IMR-90 (cell line): ENCODE data around the gene DPF3. TPM values are rescaled to one million over a fixed set of nuclear protein-coding genes. Genes with fewer than 3 reads are reported as not detected.

Experiments
- ATAC-seq: fragments of 200-7000 bp; cut with Tn5 transposase; 2 replicates; pipeline ENCODE4 v1.9.1; 2020; ENCODE audit warnings: low read depth, mild to moderate bottlenecking, moderate library complexity
- BruUV-seq: library from RNA; stranded (reverse); fragments of 400-500 nt; replicated peaks from 2 replicates; lab custom pipeline; 2021; lab: Mats Ljungman, UMichigan
- CTCF ChIA-PET: fragments of 300-600 bp; formaldehyde crosslinking; extraction: SDS; loops from one replicate; lab custom pipeline; 2021; ENCODE audit warnings: antibody characterized with exemption; lab: Yijun Ruan, JAX
- POLR2A ChIA-PET: fragments of 300-600 bp; sonication (Branson Sonifier 250); formaldehyde crosslinking; loops from one replicate; lab custom pipeline; 2022; ENCODE audit warnings: antibody characterized with exemption; ENCODE audit not compliant: unreplicated experiment; lab: Charles Lee
- DNase-seq: peaks from one replicate; pipeline ENCODE4 v3.0.0; 2013
- H2AFZ ChIP-seq: replicated peaks from 2 replicates; pipeline ENCODE3; 2013; ENCODE audit warnings: low read length, mild to moderate bottlenecking; ENCODE audit not compliant: poor library complexity
- H2AK5ac ChIP-seq: 2 replicates; pipeline ENCODE4 v1.6.1; 2013; ENCODE audit warnings: low read depth, low read length, inconsistent platforms
- H2AK9ac ChIP-seq: replicated peaks from 2 replicates; pipeline ENCODE3; 2013; ENCODE audit warnings: mild to moderate bottlenecking, low read depth, low read length, moderate library complexity; ENCODE audit not compliant: poor library complexity
- H2BK120ac ChIP-seq: 2 replicates; pipeline ENCODE4 v1.6.1; 2013; ENCODE audit warnings: low read depth, low read length, inconsistent platforms
- H2BK15ac ChIP-seq: 3 replicates; pipeline ENCODE4 v1.6.1; 2013; ENCODE audit warnings: low read depth, low read length, inconsistent platforms
- H2BK20ac ChIP-seq: 2 replicates; pipeline ENCODE4 v1.6.1; 2013; ENCODE audit warnings: low read depth, mild to moderate bottlenecking, inconsistent platforms, low read length, moderate library complexity
- H2BK5ac ChIP-seq: 2 replicates; pipeline ENCODE4 v1.6.1; 2013; ENCODE audit warnings: mild to moderate bottlenecking, low read depth, low read length, inconsistent platforms; ENCODE audit not compliant: poor library complexity, severe bottlenecking
- H3K14ac ChIP-seq: replicated peaks from 2 replicates; pipeline ENCODE4 v1.6.1; 2013; ENCODE audit warnings: low read depth, low read length, inconsistent platforms
- H3K18ac ChIP-seq: 2 replicates; pipeline ENCODE4 v1.6.1; 2013; ENCODE audit warnings: low read depth, low read length, control low read depth
- H3K23ac ChIP-seq: 2 replicates; pipeline ENCODE4 v1.6.1; 2013; ENCODE audit warnings: low read depth, low read length, inconsistent platforms
- H3K27ac ChIP-seq: 2 replicates; pipeline ENCODE4 v1.5.1; 2013; ENCODE audit warnings: mild to moderate bottlenecking, control low read depth, low read length; ENCODE audit not compliant: insufficient read depth
- H3K27me3 ChIP-seq: 2 replicates; pipeline ENCODE4 v1.6.1; 2013; ENCODE audit warnings: low read length; ENCODE audit not compliant: control insufficient read depth, insufficient read depth
- H3K36me3 ChIP-seq: 2 replicates; pipeline ENCODE4 v1.6.1; 2013; ENCODE audit warnings: low read length, mixed read lengths; ENCODE audit not compliant: control insufficient read depth, insufficient read depth
- H3K4ac ChIP-seq: 2 replicates; pipeline ENCODE4 v1.6.1; 2013; ENCODE audit warnings: low read depth, low read length, inconsistent platforms
- H3K4me1 ChIP-seq: 2 replicates; pipeline ENCODE4 v1.6.1; 2013; ENCODE audit warnings: low read length, mixed read lengths; ENCODE audit not compliant: control insufficient read depth, insufficient read depth
- H3K4me2 ChIP-seq: 2 replicates; pipeline ENCODE4 v1.6.1; 2013; ENCODE audit warnings: low read depth, mild to moderate bottlenecking, control low read depth, low read length, moderate library complexity
- H3K4me3 ChIP-seq: 2 replicates; pipeline ENCODE4 v1.5.1; 2013; ENCODE audit warnings: low read depth, mild to moderate bottlenecking, control low read depth, low read length, moderate library complexity; ENCODE audit not compliant: insufficient read depth
- H3K56ac ChIP-seq: 2 replicates; pipeline ENCODE4 v1.6.1; 2013; ENCODE audit warnings: low read length, inconsistent platforms; ENCODE audit not compliant: insufficient read depth; ENCODE audit errors: extremely low read depth
- H3K79me1 ChIP-seq, 2 experiments: 2 replicates each; pipeline ENCODE4 v1.6.1; 2013; ENCODE audit warnings: low read length in 2 of 2, inconsistent platforms in 1 of 2, low read depth in 1 of 2
- H3K9ac ChIP-seq: 2 replicates; pipeline ENCODE4 v1.6.1; 2013; ENCODE audit warnings: low read depth, low read length, control low read depth
- H3K9me1 ChIP-seq: 2 replicates; pipeline ENCODE4 v1.6.1; 2013; ENCODE audit warnings: low read length, inconsistent platforms; ENCODE audit not compliant: insufficient read depth
- H3K9me3 ChIP-seq: 2 replicates; pipeline ENCODE4 v1.6.1; 2013; ENCODE audit warnings: low read length; ENCODE audit not compliant: control insufficient read depth, insufficient read depth
- H4K20me1 ChIP-seq: 2 replicates; pipeline ENCODE4 v1.6.1; 2013; ENCODE audit warnings: low read length, inconsistent platforms; ENCODE audit not compliant: insufficient read depth
- H4K5ac ChIP-seq: 2 replicates; pipeline ENCODE4 v1.6.1; 2013; ENCODE audit warnings: mild to moderate bottlenecking, low read depth, low read length, control low read depth
- H4K8ac ChIP-seq, 2 experiments: 2 replicates each; pipeline ENCODE4 v1.6.1; 2013; ENCODE audit warnings: low read depth in 2 of 2, low read length in 2 of 2, control low read depth in 1 of 2, inconsistent platforms in 1 of 2
- H4K91ac ChIP-seq: 2 replicates; pipeline ENCODE4 v1.6.1; 2013; ENCODE audit warnings: low read depth, low read length, inconsistent platforms; ENCODE audit not compliant: insufficient read depth
- BHLHE40 ChIP-seq: fragments of 150-350 bp; IDR thresholded peaks from 2 replicates; pipeline ENCODE4 v1.6.1; 2016; ENCODE audit warnings: mild to moderate bottlenecking, low read depth, low read length
- CEBPB ChIP-seq: IDR thresholded peaks from 2 replicates; pipeline ENCODE4 v1.6.1; 2012; ENCODE audit warnings: low read depth, low read length, improper control_type of control experiment
- CHD1 ChIP-seq: IDR thresholded peaks from 2 replicates; pipeline ENCODE4 v1.6.1; 2012; ENCODE audit warnings: low read depth, low read length, improper control_type of control experiment
- FOS ChIP-seq: fragments of 150-350 bp; IDR thresholded peaks from 2 replicates; pipeline ENCODE4 v1.6.1; 2016; ENCODE audit warnings: low read depth, low read length
- MAFK ChIP-seq: IDR thresholded peaks from 2 replicates; pipeline ENCODE4 v1.6.1; 2012; ENCODE audit warnings: low read depth, low read length, improper control_type of control experiment
- MAZ ChIP-seq: IDR thresholded peaks from 2 replicates; pipeline ENCODE4 v1.6.1; 2012; ENCODE audit warnings: low read depth, mild to moderate bottlenecking, low read length, improper control_type of control experiment, moderate library complexity, borderline replicate concordance
- NFE2L2 ChIP-seq: fragments of 150-350 bp; IDR thresholded peaks from 2 replicates; pipeline ENCODE4 v1.6.1; 2016; ENCODE audit warnings: low read depth, mild to moderate bottlenecking, low read length
- POLR2A ChIP-seq: IDR thresholded peaks from 2 replicates; pipeline ENCODE4 v1.6.1; 2012; ENCODE audit warnings: mild to moderate bottlenecking, low read depth, low read length
- RAD21 ChIP-seq: IDR thresholded peaks from 2 replicates; pipeline ENCODE4 v1.6.1; 2012; ENCODE audit warnings: low read length, improper control_type of control experiment
- RFX5 ChIP-seq: IDR thresholded peaks from 2 replicates; pipeline ENCODE4 v1.8.0; 2012; ENCODE audit warnings: low read depth, mild to moderate bottlenecking, low read length, moderate library complexity
- SMC3 ChIP-seq: fragments of 150-350 bp; IDR thresholded peaks from 2 replicates; pipeline ENCODE4 v1.6.1; 2016; ENCODE audit warnings: low read depth, mild to moderate bottlenecking, antibody characterized with exemption, low read length, moderate library complexity
- dilution Hi-C: fragments of 300-500 bp; cut with HindIII; formaldehyde crosslinking; loops from one replicate; pipeline ENCODE4 v1.14.3; 2018; ENCODE audit warnings: low sequenced_read_pairs; ENCODE audit not compliant: unreplicated experiment
- in situ Hi-C: fragments of 300-500 bp; cut with MboI; formaldehyde crosslinking; loops from 3 replicates; pipeline ENCODE4 v1.14.3; 2019; ENCODE audit warnings: low sequenced_read_pairs, inconsistent platforms, mixed read lengths
- intact Hi-C: fragments of 100-400 bp; cut with micrococcal nuclease; formaldehyde crosslinking; loops from 2 replicates; pipeline ENCODE4 v1.10.0; 2022
- polyA plus RNA-seq, 3 experiments: library from polyadenylated mRNA; depleted of rRNA; stranded (reverse); fragments of >200 nt; gene quantifications; 2 replicates each; pipeline ENCODE4 v1.2.3, GENCODE V29; 2012; ENCODE audit warnings: low replicate concordance in 1 of 3
- total RNA-seq: library from RNA; depleted of rRNA; stranded (reverse); fragments of >200 nt; gene quantifications from 2 replicates; pipeline ENCODE4 v1.2.3, GENCODE V29; 2012
- TF ChIP-seq, protein P1 (sequence below): fragments of 150-350 bp; IDR thresholded peaks from 2 replicates; pipeline ENCODE4 v1.6.1; 2017; ENCODE audit warnings: mild to moderate bottlenecking, antibody characterized with exemption, low read length, low read depth
- TF ChIP-seq, protein P2 (sequence below): conservative IDR thresholded peaks from 2 replicates; pipeline ENCODE4 v1.5.1; 2012; ENCODE audit warnings: mild to moderate bottlenecking, low read depth, low read length, improper control_type of control experiment
- TF ChIP-seq, protein P3 (sequence below): fragments of 150-350 bp; IDR thresholded peaks from 2 replicates; pipeline ENCODE4 v1.6.1; 2016; ENCODE audit warnings: low read depth, mild to moderate bottlenecking, low read length, moderate library complexity, borderline replicate concordance

DPF3 gene
- total and polyA plus RNA-seq, 2 of the 4 experiments (the other 2 are of a cell fraction), result 30.5 to 32.8 TPM

DNA sequence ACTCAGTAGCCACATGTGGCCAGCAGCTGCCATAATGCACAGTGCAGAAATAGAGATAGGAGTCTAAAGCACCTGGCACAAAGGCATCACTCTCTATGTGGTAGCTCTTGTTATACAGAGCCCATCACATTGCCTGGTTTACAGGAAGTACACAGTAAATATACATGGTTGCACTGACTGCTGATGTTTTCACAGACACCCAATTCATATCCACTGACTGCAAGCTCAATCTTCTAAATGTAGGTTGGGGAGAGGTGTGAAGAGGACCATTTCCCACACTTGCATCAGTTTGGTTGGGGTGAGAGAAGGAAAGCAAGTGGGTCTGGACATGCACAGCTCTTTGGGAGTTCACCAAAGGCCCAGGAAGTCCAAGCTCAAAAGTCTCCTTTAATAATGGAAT lies 172.8 kb downstream of the DPF3 start:
- no TSS peak for BruUV-seq
- POLR2A ChIA-PET, result no interaction called here
- intact Hi-C loops, result loop anchor here (10.0 kb wide), 1 partner anchor 206 kb away; no protein-coding TSS in a partner anchor

More for the DNA sequence above, 172.8 kb downstream of the DPF3 start:
- Histone ChIP-seq H3K4me3 (no peak overlapping the region), H4K5ac (no peak overlapping the region), H3K79me1 (peaks cover 7 to 36% of the 10 kb centered on the region in 2 experiments), H3K27me3 (no peaks in the 10 kb centered on the region), H3K14ac (no peak overlapping the region), H2BK20ac (no peak overlapping the region), H3K56ac (no peak overlapping the region), H4K8ac (no peak overlapping the region; a peak in 1 of 4 replicates), H2AK9ac (no peak overlapping the region), H3K9ac (no peak overlapping the region), H3K4me1 (peaks cover 14% of the 10 kb centered on the region), H3K9me3 (no peaks in the 10 kb centered on the region), H2BK5ac (no peak overlapping the region), H3K4ac (no peak overlapping the region), H2AK5ac (no peak overlapping the region; the same call in 1 of the 2 replicates), H2BK120ac (no peak overlapping the region), H3K36me3 (peaks cover 3% of the 10 kb centered on the region; the same call in 1 of the 2 replicates), H4K91ac (no peak overlapping the region), H4K20me1 (no peaks in the 10 kb centered on the region), H2AFZ (no peak overlapping the region), H3K4me2 (no peak overlapping the region), H3K27ac (no peak overlapping the region), H3K9me1 (peaks cover 30% of the 10 kb centered on the region), H2BK15ac (no peak overlapping the region), H3K18ac (no peak overlapping the region), H3K23ac (no peak overlapping the region)
- no peak for DNase-seq
- dilution Hi-C loops, result no loop called here
- CTCF ChIA-PET, result interaction anchor here (1.4 kb wide), 1 partner anchor 17 kb away, joined by 5 read pairs; no protein-coding TSS in a partner anchor
- in situ Hi-C loops, result no loop called here
- no peak for ATAC-seq
- TF ChIP-seq POLR2A, result no peak
- no peak for TF ChIP-seq MAFK
- TF ChIP-seq SMC3, result no peak
- TF ChIP-seq, protein P1, sequence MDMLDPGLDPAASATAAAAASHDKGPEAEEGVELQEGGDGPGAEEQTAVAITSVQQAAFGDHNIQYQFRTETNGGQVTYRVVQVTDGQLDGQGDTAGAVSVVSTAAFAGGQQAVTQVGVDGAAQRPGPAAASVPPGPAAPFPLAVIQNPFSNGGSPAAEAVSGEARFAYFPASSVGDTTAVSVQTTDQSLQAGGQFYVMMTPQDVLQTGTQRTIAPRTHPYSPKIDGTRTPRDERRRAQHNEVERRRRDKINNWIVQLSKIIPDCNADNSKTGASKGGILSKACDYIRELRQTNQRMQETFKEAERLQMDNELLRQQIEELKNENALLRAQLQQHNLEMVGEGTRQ, result no peak
- TF ChIP-seq CHD1, result no peak
- TF ChIP-seq CEBPB, result no peak
- TF ChIP-seq RFX5, result no peak
- no peak for TF ChIP-seq NFE2L2
- TF ChIP-seq, protein P2, sequence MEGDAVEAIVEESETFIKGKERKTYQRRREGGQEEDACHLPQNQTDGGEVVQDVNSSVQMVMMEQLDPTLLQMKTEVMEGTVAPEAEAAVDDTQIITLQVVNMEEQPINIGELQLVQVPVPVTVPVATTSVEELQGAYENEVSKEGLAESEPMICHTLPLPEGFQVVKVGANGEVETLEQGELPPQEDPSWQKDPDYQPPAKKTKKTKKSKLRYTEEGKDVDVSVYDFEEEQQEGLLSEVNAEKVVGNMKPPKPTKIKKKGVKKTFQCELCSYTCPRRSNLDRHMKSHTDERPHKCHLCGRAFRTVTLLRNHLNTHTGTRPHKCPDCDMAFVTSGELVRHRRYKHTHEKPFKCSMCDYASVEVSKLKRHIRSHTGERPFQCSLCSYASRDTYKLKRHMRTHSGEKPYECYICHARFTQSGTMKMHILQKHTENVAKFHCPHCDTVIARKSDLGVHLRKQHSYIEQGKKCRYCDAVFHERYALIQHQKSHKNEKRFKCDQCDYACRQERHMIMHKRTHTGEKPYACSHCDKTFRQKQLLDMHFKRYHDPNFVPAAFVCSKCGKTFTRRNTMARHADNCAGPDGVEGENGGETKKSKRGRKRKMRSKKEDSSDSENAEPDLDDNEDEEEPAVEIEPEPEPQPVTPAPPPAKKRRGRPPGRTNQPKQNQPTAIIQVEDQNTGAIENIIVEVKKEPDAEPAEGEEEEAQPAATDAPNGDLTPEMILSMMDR, result no peak
- no peak for TF ChIP-seq FOS
- no peak for TF ChIP-seq RAD21
- TF ChIP-seq, protein P3, sequence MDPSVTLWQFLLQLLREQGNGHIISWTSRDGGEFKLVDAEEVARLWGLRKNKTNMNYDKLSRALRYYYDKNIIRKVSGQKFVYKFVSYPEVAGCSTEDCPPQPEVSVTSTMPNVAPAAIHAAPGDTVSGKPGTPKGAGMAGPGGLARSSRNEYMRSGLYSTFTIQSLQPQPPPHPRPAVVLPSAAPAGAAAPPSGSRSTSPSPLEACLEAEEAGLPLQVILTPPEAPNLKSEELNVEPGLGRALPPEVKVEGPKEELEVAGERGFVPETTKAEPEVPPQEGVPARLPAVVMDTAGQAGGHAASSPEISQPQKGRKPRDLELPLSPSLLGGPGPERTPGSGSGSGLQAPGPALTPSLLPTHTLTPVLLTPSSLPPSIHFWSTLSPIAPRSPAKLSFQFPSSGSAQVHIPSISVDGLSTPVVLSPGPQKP, result no peak
- no peak for TF ChIP-seq MAZ
- no peak for TF ChIP-seq BHLHE40
